HepG2 (cell line): ENCODE data around the gene KRTAP10-5. TPM values are rescaled to one million over a fixed set of nuclear protein-coding genes. Genes with fewer than 3 reads are reported as not detected.

ENCODE experiments used
- CCAR2 ChIP-seq: fragments of 200-400 bp; formaldehyde crosslinking; optimal IDR thresholded peaks from 2 replicates; pipeline ENCODE3; 2018; ENCODE audit warnings: low read depth, mild to moderate bottlenecking, low read length, moderate library complexity
- EED ChIP-seq: sonication (generic); formaldehyde crosslinking; IDR thresholded peaks from 2 replicates; pipeline ENCODE4 v1.5.0; 2020; ENCODE audit warnings: mild to moderate bottlenecking, missing genetic modification reagents
- ERF ChIP-seq: IDR thresholded peaks from 2 replicates; pipeline ENCODE4 v1.6.1; 2018; ENCODE audit warnings: missing biosample characterization, missing genetic modification reagents
- HBP1 ChIP-seq: IDR thresholded peaks from 2 replicates; pipeline ENCODE4 v1.6.1; 2016; ENCODE audit warnings: low read depth, control low read depth
- HES4 ChIP-seq: sonication (generic); formaldehyde crosslinking; IDR thresholded peaks from 2 replicates; pipeline ENCODE4 v1.9.0; 2021; ENCODE audit warnings: mild to moderate bottlenecking, missing genetic modification reagents, borderline replicate concordance
- IKZF4 ChIP-seq: sonication (generic); formaldehyde crosslinking; IDR thresholded peaks from 2 replicates; pipeline ENCODE4 v1.5.1; 2020; ENCODE audit warnings: borderline replicate concordance, mild to moderate bottlenecking, low read depth, missing genetic modification reagents; ENCODE audit errors: not compliant biosample characterization
- MAX ChIP-seq: IDR thresholded peaks from 2 replicates; pipeline ENCODE4 v1.6.1; 2012; ENCODE audit warnings: inconsistent platforms
- NR2C2 ChIP-seq: sonication (generic); formaldehyde crosslinking; IDR thresholded peaks from 2 replicates; pipeline ENCODE4 v1.4.0; 2020; ENCODE audit warnings: missing genetic modification reagents, mild to moderate bottlenecking, moderate library complexity, borderline replicate concordance
- PAWR ChIP-seq: sonication (generic); formaldehyde crosslinking; IDR thresholded peaks from 2 replicates; pipeline ENCODE4 v1.4.0; 2020; ENCODE audit warnings: missing genetic modification reagents, mild to moderate bottlenecking, borderline replicate concordance
- ZBTB40 ChIP-seq, 2 experiments: fragments of 450-650 bp in 1 of 2; sonication (generic) in 1 of 2; formaldehyde crosslinking in 1 of 2; IDR thresholded peaks; 2 replicates each; pipeline versions ENCODE4 v1.6.1 to v1.8.0; 2016 to 2022; ENCODE audit warnings: antibody characterized with exemption in 1 of 2, mild to moderate bottlenecking in 1 of 2, missing genetic modification reagents in 1 of 2
- ZFP90 ChIP-seq: sonication (generic); formaldehyde crosslinking; IDR thresholded peaks from 2 replicates; pipeline ENCODE4 v1.8.0; 2022; ENCODE audit warnings: missing genetic modification reagents, mild to moderate bottlenecking, inconsistent platforms, borderline replicate concordance
- ZNF563 ChIP-seq: sonication (generic); formaldehyde crosslinking; IDR thresholded peaks from 2 replicates; pipeline ENCODE4 v1.8.0; 2022; ENCODE audit warnings: mild to moderate bottlenecking, moderate library complexity, missing genetic modification reagents
- ZNF619 ChIP-seq: sonication (generic); formaldehyde crosslinking; IDR thresholded peaks from 2 replicates; pipeline ENCODE4 v1.4.0; 2020; ENCODE audit warnings: mild to moderate bottlenecking, missing genetic modification reagents
- polyA plus RNA-seq, 8 experiments: library from polyadenylated mRNA; depleted of rRNA in 3 of 8; stranded (reverse) in 7 of 8; unstranded in 1 of 8; fragments of >200 nt; fragmentation: Illumina TruSeq in 4 of 8; extraction: Trizol in 4 of 8; gene quantifications; 2 replicates each; pipeline versions ENCODE4 v1.2.1 to v1.2.3, GENCODE V29; 2011 to 2016; ENCODE audit warnings: low read depth in 4 of 8, missing spikeins in 1 of 8, mixed read lengths in 1 of 8; ENCODE audit not compliant: insufficient read depth in 1 of 8
- total RNA-seq, 5 experiments: library from RNA; depleted of rRNA; stranded (reverse); fragments of >200 nt; fragmentation: Illumina TruSeq; extraction: Trizol; gene quantifications; 2 replicates each; pipeline ENCODE4 v1.2.3, GENCODE V29; 2016; ENCODE audit warnings: low read depth in 1 of 5
- TF ChIP-seq, protein P1 (sequence below): sonication (generic); formaldehyde crosslinking; IDR thresholded peaks from 2 replicates; pipeline ENCODE4 v1.5.0; 2020; ENCODE audit warnings: mild to moderate bottlenecking, low read depth, missing genetic modification reagents, borderline replicate concordance

KRTAP10-5 gene
- total and polyA plus RNA-seq, 2 of the 13 experiments (the other 11 are each of a cell fraction or from before 2014, with no cell fraction given), result not detected

- TF ChIP-seq, protein P1, sequence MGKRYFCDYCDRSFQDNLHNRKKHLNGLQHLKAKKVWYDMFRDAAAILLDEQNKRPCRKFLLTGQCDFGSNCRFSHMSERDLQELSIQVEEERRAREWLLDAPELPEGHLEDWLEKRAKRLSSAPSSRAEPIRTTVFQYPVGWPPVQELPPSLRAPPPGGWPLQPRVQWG (CRISPR knock-in tag), result no peak
- TF ChIP-seq ZFP90 (CRISPR knock-in tag) (0 out of 2 replicates have a peak, but pooled peaks have one; percentile 24), CCAR2 (no peak), HBP1 (0 out of 2 replicates have a peak, but pooled peaks have one; percentile 59), ZNF619 (CRISPR knock-in tag) (peak; percentile 86), MAX (peak; percentile 92), EED (CRISPR knock-in tag) (peak; percentile 46; the same call in 1 of the 2 replicates), ERF (CRISPR knock-in tag) (peak; percentile 90), ZNF563 (CRISPR knock-in tag) (peak; percentile 88), NR2C2 (CRISPR knock-in tag) (no peak), ZBTB40 (IDR thresholded peaks at IDR 0.05) (no peak), ZBTB40 (CRISPR knock-in tag; IDR thresholded peaks at IDR 0.05) (peak; percentile 80), PAWR (no peak), HES4 (peak; percentile 66), IKZF4 (no peak)
Measured at GRCh38 chr21:44593598-44594405, 13.4 kb upstream of the KRTAP10-5 start (continued).
